B cell (primary cell): ENCODE data around the gene OR52E2. TPM values are rescaled to one million over a fixed set of nuclear protein-coding genes. Genes with fewer than 3 reads are reported as not detected.

Source experiments
- ATAC-seq: fragments of 200-7000 bp; cut with Tn5 transposase; one replicate; pipeline ENCODE4 v1.10.0; 2021; ENCODE audit warnings: low read depth, mild to moderate bottlenecking, moderate number of reproducible peaks, moderate library complexity
- CTCF ChIA-PET: fragments of 350-600 bp; sonication (Branson Sonifier 250); formaldehyde crosslinking; loops from one replicate; lab custom pipeline; 2021; ENCODE audit warnings: antibody characterized with exemption, inconsistent platforms; lab: Charles Lee
- POLR2A ChIA-PET: fragments of 350-600 bp; sonication (Branson Sonifier 250); formaldehyde crosslinking; loops from one replicate; lab custom pipeline; 2021; ENCODE audit warnings: antibody characterized with exemption; lab: Charles Lee
- DNase-seq: peaks from one replicate; pipeline ENCODE4 v3.0.0; 2013
- H2AFZ ChIP-seq: 2 replicates; pipeline ENCODE4 v1.6.1; 2012; ENCODE audit warnings: mild to moderate bottlenecking, low read depth, low read length; ENCODE audit not compliant: insufficient read depth, poor library complexity, severe bottlenecking
- H3K27ac ChIP-seq, 2 donors: 1 replicate in 1 of 2; 2 replicates in 1 of 2; pipeline ENCODE4 v1.5.1; 2012 to 2013; ENCODE audit warnings: low read length in 2 of 2, mild to moderate bottlenecking in 2 of 2, moderate library complexity in 1 of 2
- H3K27me3 ChIP-seq, 4 experiments: fragments of 200-600 bp in 1 of 4; sonication (generic) in 1 of 4; replicated peaks in 1 of 4; 1 replicate in 2 of 4; 2 replicates in 2 of 4; pipeline versions ENCODE4 v1.6.1 to v1.7.0; 2013 to 2016; ENCODE audit warnings: low read length in 3 of 4, mild to moderate bottlenecking in 2 of 4, mixed read lengths in 1 of 4, moderate library complexity in 1 of 4; ENCODE audit not compliant: insufficient read depth in 4 of 4, control insufficient read depth in 3 of 4; ENCODE audit errors: control extremely low read depth in 1 of 4
- H3K36me3 ChIP-seq, 2 experiments: replicated peaks in 1 of 2; 1 replicate in 1 of 2; 2 replicates in 1 of 2; pipeline versions ENCODE4 v1.6.1 to v1.7.1; 2013; ENCODE audit warnings: low read length in 1 of 2; ENCODE audit not compliant: insufficient read depth in 2 of 2, control insufficient read depth in 1 of 2; ENCODE audit errors: control extremely low read depth in 1 of 2, extremely low read depth in 1 of 2
- H3K4me1 ChIP-seq, 2 donors: fragments of 200-600 bp in 1 of 2; sonication (generic) in 1 of 2; 1 replicate in 1 of 2; 2 replicates in 1 of 2; pipeline versions ENCODE4 v1.5.1 to v1.6.1; 2013 to 2017; ENCODE audit warnings: low read length in 2 of 2; ENCODE audit not compliant: control insufficient read depth in 2 of 2, insufficient read depth in 2 of 2
- H3K4me2 ChIP-seq: replicated peaks from 2 replicates; pipeline ENCODE3; 2012; ENCODE audit warnings: mild to moderate bottlenecking, low read depth, low read length; ENCODE audit not compliant: poor library complexity, severe bottlenecking
- H3K4me3 ChIP-seq, 5 experiments: fragments of 200-600 bp in 1 of 5; sonication (generic) in 1 of 5; 1 replicate in 3 of 5; 2 replicates in 2 of 5; pipeline versions ENCODE4 v1.5.1 to v1.7.0; 2011 to 2016; ENCODE audit warnings: low read length in 4 of 5, mild to moderate bottlenecking in 4 of 5, low read depth in 2 of 5, control low read depth in 1 of 5, moderate library complexity in 1 of 5; ENCODE audit not compliant: insufficient read depth in 1 of 5; ENCODE audit errors: control extremely low read depth in 1 of 5, extremely low read depth in 1 of 5
- H3K79me2 ChIP-seq: fragments of 200-600 bp; sonication (generic); one replicate; pipeline ENCODE4 v1.6.0; 2016; ENCODE audit warnings: low read length; ENCODE audit not compliant: control insufficient read depth, insufficient read depth
- H3K9ac ChIP-seq: fragments of 200-600 bp; sonication (generic); 2 replicates; pipeline ENCODE4 v1.6.1; 2017; ENCODE audit warnings: mild to moderate bottlenecking, low read length, moderate library complexity
- H3K9me3 ChIP-seq, 3 donors: one replicate each; pipeline versions ENCODE4 v1.6.1 to v1.7.1; 2013; ENCODE audit warnings: low read length in 2 of 3; ENCODE audit not compliant: control insufficient read depth in 2 of 3, insufficient read depth in 1 of 3; ENCODE audit errors: control extremely low read depth in 1 of 3
- H4K20me1 ChIP-seq: 2 replicates; pipeline ENCODE4 v1.6.0; 2012; ENCODE audit warnings: mild to moderate bottlenecking, low read length; ENCODE audit not compliant: insufficient read depth, control insufficient read depth, poor library complexity, severe bottlenecking
- H3K27ac Mint-ChIP-seq: one replicate; pipeline ENCODE4 v1.8.0; 2021; ENCODE audit warnings: mixed read lengths
- H3K27me3 Mint-ChIP-seq: one replicate; pipeline ENCODE4 v1.8.0; 2021; ENCODE audit warnings: mixed read lengths
- H3K4me1 Mint-ChIP-seq: one replicate; pipeline ENCODE4 v1.8.0; 2021; ENCODE audit warnings: mixed read lengths
- H3K4me3 Mint-ChIP-seq: one replicate; pipeline ENCODE4 v1.8.0; 2021; ENCODE audit warnings: mixed read lengths
- H3K9me3 Mint-ChIP-seq: one replicate; pipeline ENCODE4 v1.8.0; 2022; ENCODE audit warnings: mixed read lengths; ENCODE audit not compliant: insufficient read depth
- EZH2 ChIP-seq: IDR thresholded peaks from 2 replicates; pipeline ENCODE4 v1.6.1; 2012; ENCODE audit warnings: borderline replicate concordance, low read depth, mild to moderate bottlenecking, moderate library complexity, low read length; ENCODE audit not compliant: insufficient read depth, poor library complexity, severe bottlenecking
- WGBS: methylation state at CpG from one replicate; pipeline ENCODE4 v1.1.5; 2013; ENCODE audit warnings: missing lambda C conversion rate; ENCODE audit not compliant: insufficient coverage; 5-methylcytosine and 5-hydroxymethylcytosine counted together
- intact Hi-C: fragments of 100-400 bp; cut with micrococcal nuclease; formaldehyde crosslinking; loops from one replicate; pipeline ENCODE4 v1.10.0; 2022
- polyA plus RNA-seq: library from polyadenylated mRNA; depleted of rRNA; stranded (reverse); fragments of >200 nt; gene quantifications from 2 replicates; pipeline ENCODE4 v1.2.3, GENCODE V29; 2012
- total RNA-seq, 2 donors: library from RNA; stranded (reverse); fragments of 120-200 nt in 1 of 2; gene quantifications; 1 replicate in 1 of 2; 2 replicates in 1 of 2; pipeline versions ENCODE4 v1.2.3 to v1.2.4, GENCODE V29; 2013 to 2022
- TF ChIP-seq, protein P1 (sequence below): fragments of 200-600 bp; IDR thresholded peaks from one replicate; pipeline ENCODE4 v1.8.0; 2022; ENCODE audit warnings: antibody characterized with exemption, mild to moderate bottlenecking

Gene OR52E2
- total and polyA plus RNA-seq, 2 donors (not counting 1 experiment from before 2014, with no cell fraction given): not detected

DNA sequence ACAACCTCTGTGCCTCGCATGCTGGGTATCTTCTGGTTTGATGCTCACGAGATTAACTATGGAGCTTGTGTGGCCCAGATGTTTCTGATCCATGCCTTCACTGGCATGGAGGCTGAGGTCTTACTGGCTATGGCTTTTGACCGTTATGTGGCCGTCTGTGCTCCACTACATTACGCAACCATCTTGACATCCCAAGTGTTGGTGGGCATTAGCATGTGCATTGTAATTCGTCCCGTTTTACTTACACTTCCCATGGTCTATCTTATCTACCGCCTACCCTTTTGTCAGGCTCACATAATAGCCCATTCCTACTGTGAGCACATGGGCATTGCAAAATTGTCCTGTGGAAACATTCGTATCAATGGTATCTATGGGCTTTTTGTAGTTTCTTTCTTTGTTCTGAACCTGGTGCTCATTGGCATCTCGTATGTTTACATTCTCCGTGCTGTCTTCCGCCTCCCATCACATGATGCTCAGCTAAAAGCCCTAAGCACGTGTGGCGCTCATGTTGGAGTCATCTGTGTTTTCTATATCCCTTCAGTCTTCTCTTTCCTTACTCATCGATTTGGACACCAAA, 12.6 kb downstream of the OR52E2 start:
- Mint-ChIP-seq H3K4me3 (no peak overlapping the region), H3K27me3 (no peaks in the 10 kb centered on the region), H3K27ac (no peak overlapping the region), H3K4me1 (no peaks in the 10 kb centered on the region), H3K9me3 (no peaks in the 10 kb centered on the region)
- no peak overlapping the region for H2AFZ ChIP-seq
- H3K79me2 ChIP-seq: no peaks in the 10 kb centered on the region
- peaks cover 0 to 1% (median 0%) of the 10 kb centered on the region in 3 donors for H3K9me3 ChIP-seq
- no peak overlapping the region for H3K4me3 ChIP-seq
- H3K4me1 ChIP-seq: no peaks in the 10 kb centered on the region
- H3K36me3 ChIP-seq: no peaks in the 10 kb centered on the region
- POLR2A ChIA-PET: no interaction called here
- TF ChIP-seq, protein P1, sequence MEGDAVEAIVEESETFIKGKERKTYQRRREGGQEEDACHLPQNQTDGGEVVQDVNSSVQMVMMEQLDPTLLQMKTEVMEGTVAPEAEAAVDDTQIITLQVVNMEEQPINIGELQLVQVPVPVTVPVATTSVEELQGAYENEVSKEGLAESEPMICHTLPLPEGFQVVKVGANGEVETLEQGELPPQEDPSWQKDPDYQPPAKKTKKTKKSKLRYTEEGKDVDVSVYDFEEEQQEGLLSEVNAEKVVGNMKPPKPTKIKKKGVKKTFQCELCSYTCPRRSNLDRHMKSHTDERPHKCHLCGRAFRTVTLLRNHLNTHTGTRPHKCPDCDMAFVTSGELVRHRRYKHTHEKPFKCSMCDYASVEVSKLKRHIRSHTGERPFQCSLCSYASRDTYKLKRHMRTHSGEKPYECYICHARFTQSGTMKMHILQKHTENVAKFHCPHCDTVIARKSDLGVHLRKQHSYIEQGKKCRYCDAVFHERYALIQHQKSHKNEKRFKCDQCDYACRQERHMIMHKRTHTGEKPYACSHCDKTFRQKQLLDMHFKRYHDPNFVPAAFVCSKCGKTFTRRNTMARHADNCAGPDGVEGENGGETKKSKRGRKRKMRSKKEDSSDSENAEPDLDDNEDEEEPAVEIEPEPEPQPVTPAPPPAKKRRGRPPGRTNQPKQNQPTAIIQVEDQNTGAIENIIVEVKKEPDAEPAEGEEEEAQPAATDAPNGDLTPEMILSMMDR: no peak
- TF ChIP-seq EZH2: no peak
- no peak for ATAC-seq
- no peak overlapping the region for H3K9ac ChIP-seq
- no peak for DNase-seq
- intact Hi-C loops: no loop called here
- no peak overlapping the region for H3K27ac ChIP-seq
- H3K27me3 ChIP-seq: no peaks in the 10 kb centered on the region
- H4K20me1 ChIP-seq: no peaks in the 10 kb centered on the region
- no peak overlapping the region for H3K4me2 ChIP-seq
- 91% methylated on average over 12 of the region's 15 CpGs for WGBS
- CTCF ChIA-PET: no interaction called here

DNA sequence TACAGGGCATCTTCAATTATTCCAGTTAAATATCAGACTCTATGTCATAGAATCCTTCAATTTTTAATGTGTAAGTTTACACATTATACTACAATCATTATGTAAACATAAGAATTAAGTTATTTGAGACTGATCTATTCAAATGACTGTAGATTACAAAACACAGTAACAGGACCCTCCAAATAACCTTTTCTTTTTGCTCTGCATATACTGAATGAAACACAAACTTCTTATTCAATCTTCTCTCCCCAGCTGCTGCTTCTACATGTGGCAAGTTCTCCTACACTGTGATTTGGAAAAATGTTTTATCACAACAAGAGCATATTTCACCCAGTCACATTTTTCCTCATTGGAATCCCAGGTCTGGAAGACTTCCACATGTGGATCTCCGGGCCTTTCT, 13.2 kb downstream of the OR52E2 start, which contains the start of gene OR52J3:
OR52J3 (plus strand) TSS at position 301 of the 400 bp plus-strand sequence; CDS start at position 301, 0 bp downstream.
- H3K4me1 Mint-ChIP-seq: no peaks in the 10 kb centered on the region
- H3K4me3 Mint-ChIP-seq: no peak within 1 kb of the TSS
- no peaks in the 10 kb centered on the region for H3K27me3 Mint-ChIP-seq
- Histone ChIP-seq H3K4me3 (no peak within 1 kb of the TSS), H3K36me3 (no peaks in the 10 kb centered on the region), H2AFZ (no peak within 1 kb of the TSS), H3K4me1 (no peaks in the 10 kb centered on the region), H4K20me1 (no peaks in the 10 kb centered on the region), H3K79me2 (no peaks in the 10 kb centered on the region), H3K27ac (no peak within 1 kb of the TSS), H3K9me3 (peaks cover 0 to 1% (median 0%) of the 10 kb centered on the region in 3 donors), H3K9ac (no peak within 1 kb of the TSS), H3K4me2 (no peak within 1 kb of the TSS), H3K27me3 (no peaks in the 10 kb centered on the region)
- H3K27ac Mint-ChIP-seq: no peak within 1 kb of the TSS
- ATAC-seq (no peak), DNase-seq (no peak)
- intact Hi-C loops: no loop called here
- ChIA-PET POLR2A (no interaction called here), CTCF (no interaction called here)
- 90% methylated on average over 1 of the region's 1 CpG for WGBS
- no peak for TF ChIP-seq EZH2
- TF ChIP-seq, protein P1: no peak
- H3K9me3 Mint-ChIP-seq: no peaks in the 10 kb centered on the region
